Measurements from ENCODE around the gene NELFB. TPM values are rescaled to one million over a fixed set of nuclear protein-coding genes. Genes with fewer than 3 reads are reported as not detected.
"Not testable (repeated sequence)": the region's sequence is repeated elsewhere in the genome, so short reads cannot be mapped to it uniquely, and the experiment has no call there.

NELFB gene
- total RNA-seq, 2 donors from 2014 or later = 61.6 to 70.3 TPM

GRCh38 chr9:137230705-137231371 lies 24.3 kb upstream of the NELFB start, which contains the start of gene SLC34A3:
TSS of gene SLC34A3 (plus strand) at chr9:137230901. CDS start at chr9:137231703, 802 bp downstream.
- ATAC-seq = no peak
- intact Hi-C loops (cut with DNase I, micrococcal nuclease) = loop anchor here in 1 of 2 donors (10.0 kb wide), 1 partner anchor 116 kb away; the partner anchor contains the start of gene DPP7
- DNase-seq = no peak

- intact Hi-C loops (cut with DNase I, micrococcal nuclease) = loop anchor here in 1 of 2 donors (10.0 kb wide), 1 partner anchor 117 kb away; the partner anchor contains the start of gene DPP7
- ATAC-seq = no peak
These were observed 23.6 kb upstream of the NELFB start for GRCh38 chr9:137231372-137232039.

GRCh38 chr9:137232101-137232500 lies 23.0 kb upstream of the NELFB start:
- ATAC-seq (no peak), DNase-seq (no peak)
- intact Hi-C loops (cut with DNase I, micrococcal nuclease) = loop anchor here in 1 of 2 donors (10.0 kb wide), 1 partner anchor 117 kb away; the partner anchor contains the start of gene DPP7

More at GRCh38 chr9:137231372-137232039, 23.6 kb upstream of the NELFB start:
- no peak for DNase-seq

GRCh38 chr9:137232510-137232909 lies 22.6 kb upstream of the NELFB start:
- ATAC-seq (peak; percentile 42), DNase-seq (peak in 1 of 2 donors; percentile 58)
- intact Hi-C loops (cut with DNase I, micrococcal nuclease) = loop anchor here in 1 of 2 donors (10.0 kb wide), 1 partner anchor 118 kb away; the partner anchor contains the start of gene DPP7

GRCh38 chr9:137233143-137233980 lies 21.8 kb upstream of the NELFB start:
- intact Hi-C loops (cut with DNase I, micrococcal nuclease) = loop anchor here in 1 of 2 donors (10.0 kb wide), 1 partner anchor 119 kb away; the partner anchor contains the start of gene DPP7
- ATAC-seq = peak; percentile 12

GRCh38 chr9:137234055-137234697 lies 21.0 kb upstream of the NELFB start:
- DNase-seq (no peak), ATAC-seq (no peak)
- intact Hi-C loops (cut with DNase I, micrococcal nuclease) = loop anchor here in 1 of 2 donors (10.0 kb wide), 1 partner anchor 119 kb away; the partner anchor contains the start of gene DPP7

More at GRCh38 chr9:137233143-137233980, 21.8 kb upstream of the NELFB start:
- no peak for DNase-seq

- intact Hi-C loops (cut with DNase I, micrococcal nuclease) = loop anchor here in 1 of 2 donors (10.0 kb wide), 1 partner anchor 120 kb away; the partner anchor contains the start of gene DPP7
- DNase-seq (no peak), ATAC-seq (no peak)
These were observed 20.2 kb upstream of the NELFB start for GRCh38 chr9:137234758-137235423.

- DNase-seq = no peak
- intact Hi-C loops (cut with DNase I, micrococcal nuclease) = loop anchor here in 1 of 2 donors (10.0 kb wide), 1 partner anchor 121 kb away; the partner anchor contains the start of gene DPP7
- no peak for ATAC-seq
These were observed 19.5 kb upstream of the NELFB start for GRCh38 chr9:137235424-137236237.

- ATAC-seq = peak; percentile 38
- peak; percentile 84 to 96 for DNase-seq
- intact Hi-C loops (cut with DNase I, micrococcal nuclease) = loop anchor here in 1 of 2 donors (10.0 kb wide), 1 partner anchor 122 kb away; the partner anchor contains the start of gene DPP7
These were observed 18.7 kb upstream of the NELFB start for GRCh38 chr9:137236238-137236935.

- ATAC-seq (no peak), DNase-seq (no peak)
- intact Hi-C loops (cut with DNase I, micrococcal nuclease) = loop anchor here in 1 of 2 donors (10.0 kb wide), 1 partner anchor 122 kb away; the partner anchor contains the start of gene DPP7
These were observed 18.1 kb upstream of the NELFB start for GRCh38 chr9:137236936-137237421.

GRCh38 chr9:137237759-137238726 lies 17.1 kb upstream of the NELFB start:
- intact Hi-C loops (cut with DNase I, micrococcal nuclease) = loop anchor here in 1 of 2 donors (10.0 kb wide), 1 partner anchor 123 kb away; the partner anchor contains the start of gene DPP7
- ATAC-seq = peak; percentile 42
- DNase-seq = peak; percentile 71 to 78

GRCh38 chr9:137239541-137240200 lies 15.5 kb upstream of the NELFB start:
- DNase-seq, ATAC-seq: not testable (repeated sequence)
- intact Hi-C loops (cut with DNase I, micrococcal nuclease) = loop anchor here in 1 of 2 donors (10.0 kb wide), 1 partner anchor 125 kb away; the partner anchor contains the start of gene DPP7

- DNase-seq (peak; percentile 82 to 83), ATAC-seq (peak; percentile 52)
- intact Hi-C loops (cut with DNase I, micrococcal nuclease) = no loop called here
These were observed 14.7 kb upstream of the NELFB start for GRCh38 chr9:137240318-137240840.

Data from left colon (tissue), 2 donors.